B cell (primary cell): ENCODE results near the gene EPB41L4A. TPM values are rescaled to one million over a fixed set of nuclear protein-coding genes. Genes with fewer than 3 reads are reported as not detected.

Source experiments
- ATAC-seq: fragments of 200-7000 bp; cut with Tn5 transposase; one replicate; pipeline ENCODE4 v1.10.0; 2021; ENCODE audit warnings: low read depth, mild to moderate bottlenecking, moderate number of reproducible peaks, moderate library complexity
- CTCF ChIA-PET: fragments of 350-600 bp; sonication (Branson Sonifier 250); formaldehyde crosslinking; loops from one replicate; lab custom pipeline; 2021; ENCODE audit warnings: antibody characterized with exemption, inconsistent platforms; lab: Charles Lee
- POLR2A ChIA-PET: fragments of 350-600 bp; sonication (Branson Sonifier 250); formaldehyde crosslinking; loops from one replicate; lab custom pipeline; 2021; ENCODE audit warnings: antibody characterized with exemption; lab: Charles Lee
- DNase-seq: peaks from one replicate; pipeline ENCODE4 v3.0.0; 2013
- H2AFZ ChIP-seq: 2 replicates; pipeline ENCODE4 v1.6.1; 2012; ENCODE audit warnings: mild to moderate bottlenecking, low read depth, low read length; ENCODE audit not compliant: insufficient read depth, poor library complexity, severe bottlenecking
- H3K27ac ChIP-seq, 2 donors: 1 replicate in 1 of 2; 2 replicates in 1 of 2; pipeline ENCODE4 v1.5.1; 2012 to 2013; ENCODE audit warnings: low read length in 2 of 2, mild to moderate bottlenecking in 2 of 2, moderate library complexity in 1 of 2
- H3K27me3 ChIP-seq, 4 experiments: fragments of 200-600 bp in 1 of 4; sonication (generic) in 1 of 4; replicated peaks in 1 of 4; 1 replicate in 2 of 4; 2 replicates in 2 of 4; pipeline versions ENCODE4 v1.6.1 to v1.7.0; 2013 to 2016; ENCODE audit warnings: low read length in 3 of 4, mild to moderate bottlenecking in 2 of 4, mixed read lengths in 1 of 4, moderate library complexity in 1 of 4; ENCODE audit not compliant: insufficient read depth in 4 of 4, control insufficient read depth in 3 of 4; ENCODE audit errors: control extremely low read depth in 1 of 4
- H3K36me3 ChIP-seq, 2 experiments: replicated peaks in 1 of 2; 1 replicate in 1 of 2; 2 replicates in 1 of 2; pipeline versions ENCODE4 v1.6.1 to v1.7.1; 2013; ENCODE audit warnings: low read length in 1 of 2; ENCODE audit not compliant: insufficient read depth in 2 of 2, control insufficient read depth in 1 of 2; ENCODE audit errors: control extremely low read depth in 1 of 2, extremely low read depth in 1 of 2
- H3K4me1 ChIP-seq, 2 donors: fragments of 200-600 bp in 1 of 2; sonication (generic) in 1 of 2; 1 replicate in 1 of 2; 2 replicates in 1 of 2; pipeline versions ENCODE4 v1.5.1 to v1.6.1; 2013 to 2017; ENCODE audit warnings: low read length in 2 of 2; ENCODE audit not compliant: control insufficient read depth in 2 of 2, insufficient read depth in 2 of 2
- H3K4me2 ChIP-seq: replicated peaks from 2 replicates; pipeline ENCODE3; 2012; ENCODE audit warnings: mild to moderate bottlenecking, low read depth, low read length; ENCODE audit not compliant: poor library complexity, severe bottlenecking
- H3K4me3 ChIP-seq, 5 experiments: fragments of 200-600 bp in 1 of 5; sonication (generic) in 1 of 5; 1 replicate in 3 of 5; 2 replicates in 2 of 5; pipeline versions ENCODE4 v1.5.1 to v1.7.0; 2011 to 2016; ENCODE audit warnings: low read length in 4 of 5, mild to moderate bottlenecking in 4 of 5, low read depth in 2 of 5, control low read depth in 1 of 5, moderate library complexity in 1 of 5; ENCODE audit not compliant: insufficient read depth in 1 of 5; ENCODE audit errors: control extremely low read depth in 1 of 5, extremely low read depth in 1 of 5
- H3K79me2 ChIP-seq: fragments of 200-600 bp; sonication (generic); one replicate; pipeline ENCODE4 v1.6.0; 2016; ENCODE audit warnings: low read length; ENCODE audit not compliant: control insufficient read depth, insufficient read depth
- H3K9ac ChIP-seq: fragments of 200-600 bp; sonication (generic); 2 replicates; pipeline ENCODE4 v1.6.1; 2017; ENCODE audit warnings: mild to moderate bottlenecking, low read length, moderate library complexity
- H3K9me3 ChIP-seq, 3 donors: one replicate each; pipeline versions ENCODE4 v1.6.1 to v1.7.1; 2013; ENCODE audit warnings: low read length in 2 of 3; ENCODE audit not compliant: control insufficient read depth in 2 of 3, insufficient read depth in 1 of 3; ENCODE audit errors: control extremely low read depth in 1 of 3
- H4K20me1 ChIP-seq: 2 replicates; pipeline ENCODE4 v1.6.0; 2012; ENCODE audit warnings: mild to moderate bottlenecking, low read length; ENCODE audit not compliant: insufficient read depth, control insufficient read depth, poor library complexity, severe bottlenecking
- H3K27ac Mint-ChIP-seq: one replicate; pipeline ENCODE4 v1.8.0; 2021; ENCODE audit warnings: mixed read lengths
- H3K27me3 Mint-ChIP-seq: one replicate; pipeline ENCODE4 v1.8.0; 2021; ENCODE audit warnings: mixed read lengths
- H3K4me1 Mint-ChIP-seq: one replicate; pipeline ENCODE4 v1.8.0; 2021; ENCODE audit warnings: mixed read lengths
- H3K4me3 Mint-ChIP-seq: one replicate; pipeline ENCODE4 v1.8.0; 2021; ENCODE audit warnings: mixed read lengths
- H3K9me3 Mint-ChIP-seq: one replicate; pipeline ENCODE4 v1.8.0; 2022; ENCODE audit warnings: mixed read lengths; ENCODE audit not compliant: insufficient read depth
- CTCF ChIP-seq: fragments of 200-600 bp; IDR thresholded peaks from one replicate; pipeline ENCODE4 v1.8.0; 2022; ENCODE audit warnings: antibody characterized with exemption, mild to moderate bottlenecking
- EZH2 ChIP-seq: IDR thresholded peaks from 2 replicates; pipeline ENCODE4 v1.6.1; 2012; ENCODE audit warnings: borderline replicate concordance, low read depth, mild to moderate bottlenecking, moderate library complexity, low read length; ENCODE audit not compliant: insufficient read depth, poor library complexity, severe bottlenecking
- WGBS: methylation state at CpG from one replicate; pipeline ENCODE4 v1.1.5; 2013; ENCODE audit warnings: missing lambda C conversion rate; ENCODE audit not compliant: insufficient coverage; 5-methylcytosine and 5-hydroxymethylcytosine counted together
- intact Hi-C: fragments of 100-400 bp; cut with micrococcal nuclease; formaldehyde crosslinking; loops from one replicate; pipeline ENCODE4 v1.10.0; 2022
- polyA plus RNA-seq: library from polyadenylated mRNA; depleted of rRNA; stranded (reverse); fragments of >200 nt; gene quantifications from 2 replicates; pipeline ENCODE4 v1.2.3, GENCODE V29; 2012
- total RNA-seq, 2 donors: library from RNA; stranded (reverse); fragments of 120-200 nt in 1 of 2; gene quantifications; 1 replicate in 1 of 2; 2 replicates in 1 of 2; pipeline versions ENCODE4 v1.2.3 to v1.2.4, GENCODE V29; 2013 to 2022

The EPB41L4A gene
- total and polyA plus RNA-seq, 2 donors (not counting 1 experiment from before 2014, with no cell fraction given), result 1.8 to 12.9 TPM

- ATAC-seq (no peak), DNase-seq (no peak)
- Histone ChIP-seq H3K27ac (no peak overlapping the region), H3K4me1 (no peaks in the 10 kb centered on the region), H3K4me2 (no peak overlapping the region), H3K27me3 (no peaks in the 10 kb centered on the region), H2AFZ (no peak overlapping the region), H3K36me3 (no peaks in the 10 kb centered on the region), H3K9ac (no peak overlapping the region), H4K20me1 (no peaks in the 10 kb centered on the region), H3K79me2 (no peaks in the 10 kb centered on the region), H3K4me3 (no peak overlapping the region), H3K9me3 (no peaks in the 10 kb centered on the region)
- intact Hi-C loops, result no loop called here
- Mint-ChIP-seq H3K4me1 (peaks cover 2% of the 10 kb centered on the region), H3K27me3 (no peaks in the 10 kb centered on the region), H3K9me3 (no peaks in the 10 kb centered on the region), H3K4me3 (no peak overlapping the region), H3K27ac (no peak overlapping the region)
- CTCF ChIA-PET, result no interaction called here
- 95% methylated on average over 1 of the region's 3 CpGs for WGBS
- no peak for TF ChIP-seq EZH2
- POLR2A ChIA-PET, result no interaction called here
Observed at GRCh38 chr5:112353678-112354077, 65.4 kb downstream of the EPB41L4A start.

GRCh38 chr5:112351225-112351624 is 67.9 kb downstream of the EPB41L4A start:
- Histone ChIP-seq H3K79me2 (no peaks in the 10 kb centered on the region), H3K4me3 (no peak overlapping the region), H3K27me3 (no peaks in the 10 kb centered on the region), H3K27ac (no peak overlapping the region), H3K36me3 (no peaks in the 10 kb centered on the region), H3K9ac (no peak overlapping the region), H3K9me3 (no peaks in the 10 kb centered on the region), H4K20me1 (no peaks in the 10 kb centered on the region), H3K4me2 (no peak overlapping the region), H2AFZ (no peak overlapping the region), H3K4me1 (peaks cover 4 to 7% of the 10 kb centered on the region in 2 donors)
- no peak for TF ChIP-seq CTCF
- no peak for TF ChIP-seq EZH2
- H3K27me3 Mint-ChIP-seq, result no peaks in the 10 kb centered on the region
- ChIA-PET CTCF (interaction anchor here (1.2 kb wide), 1 partner anchor 407 kb away, joined by 3 read pairs; no protein-coding TSS in a partner anchor), POLR2A (no interaction called here)
- no peak overlapping the region for H3K27ac Mint-ChIP-seq
- peaks cover 11% of the 10 kb centered on the region for H3K4me1 Mint-ChIP-seq
- no peaks in the 10 kb centered on the region for H3K9me3 Mint-ChIP-seq
- no peak for ATAC-seq
- intact Hi-C loops, result no loop called here
- no CpG with 5 or more reads among the region's 3 CpGs for WGBS
- DNase-seq, result no peak
- no peak overlapping the region for H3K4me3 Mint-ChIP-seq
